GM19099 (cell line): ENCODE measurements around the gene DNMT3B.

Experiments used
- POLR2A ChIP-seq: IDR thresholded peaks from 3 replicates; pipeline ENCODE4 v1.6.1; 2011; ENCODE audit warnings: low read depth; ENCODE audit not compliant: insufficient read length; ENCODE audit errors: extremely low read depth

The DNMT3B gene

DNA sequence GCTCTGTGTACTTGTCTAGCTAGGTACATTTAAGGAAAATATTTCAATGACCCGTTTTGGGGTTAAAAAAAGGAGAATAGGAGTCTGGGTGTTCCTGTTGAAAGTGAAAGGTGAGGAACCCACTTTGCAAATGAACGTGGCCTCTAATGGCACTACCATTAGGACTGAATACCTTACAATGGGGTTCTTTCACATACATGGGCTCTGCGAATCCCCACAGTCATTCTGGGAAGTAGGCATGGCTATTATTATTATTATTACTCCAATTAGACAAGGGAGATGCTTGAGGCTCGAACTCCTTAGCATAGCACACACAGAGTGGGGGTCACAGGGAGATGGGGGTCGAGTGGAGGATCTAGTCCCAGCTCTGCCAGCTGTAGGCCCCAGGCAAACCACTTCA lies 6.0 kb upstream of the DNMT3B start:
- TF ChIP-seq POLR2A = no peak

GRCh38 chr20:32761417-32761830 lies 761 bp upstream of the DNMT3B start:
- TF ChIP-seq POLR2A = no peak

DNA sequence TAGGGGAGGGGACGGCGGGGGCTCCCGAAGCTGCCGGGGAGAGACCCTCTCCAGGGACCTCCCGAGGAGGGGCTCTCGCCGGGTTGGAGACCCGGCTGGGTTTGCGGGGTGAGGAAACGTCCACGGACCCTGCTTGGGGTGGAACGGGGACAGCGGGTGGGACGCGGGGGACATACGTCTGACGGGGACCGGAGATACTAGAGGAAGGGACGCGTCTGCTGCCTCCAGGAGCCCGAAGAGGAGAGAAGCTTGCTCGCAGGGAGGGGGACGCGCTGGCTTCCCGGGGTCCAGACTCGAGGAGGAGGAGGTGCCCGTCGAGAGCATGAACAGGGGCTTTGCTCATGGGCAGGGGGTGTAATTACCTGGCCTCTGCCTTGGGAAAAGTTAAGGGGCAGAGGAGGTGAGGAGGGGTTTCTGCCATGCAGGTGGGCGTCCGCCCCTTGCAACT lies 593 bp downstream of the DNMT3B start:
- no peak for TF ChIP-seq POLR2A

- no peak for TF ChIP-seq POLR2A
These were observed 1.2 kb downstream of the DNMT3B start for GRCh38 chr20:32763202-32764004.

- no peak for TF ChIP-seq POLR2A
These were observed 2.1 kb downstream of the DNMT3B start for GRCh38 chr20:32764005-32764960.

- no peak for TF ChIP-seq POLR2A
These were observed 5.4 kb downstream of the DNMT3B start for GRCh38 chr20:32767418-32768198.

GRCh38 chr20:32772046-32772445 lies 9.9 kb downstream of the DNMT3B start:
- no peak for TF ChIP-seq POLR2A

GRCh38 chr20:32773223-32773622 lies 11.0 kb downstream of the DNMT3B start:
- TF ChIP-seq POLR2A = no peak

DNA sequence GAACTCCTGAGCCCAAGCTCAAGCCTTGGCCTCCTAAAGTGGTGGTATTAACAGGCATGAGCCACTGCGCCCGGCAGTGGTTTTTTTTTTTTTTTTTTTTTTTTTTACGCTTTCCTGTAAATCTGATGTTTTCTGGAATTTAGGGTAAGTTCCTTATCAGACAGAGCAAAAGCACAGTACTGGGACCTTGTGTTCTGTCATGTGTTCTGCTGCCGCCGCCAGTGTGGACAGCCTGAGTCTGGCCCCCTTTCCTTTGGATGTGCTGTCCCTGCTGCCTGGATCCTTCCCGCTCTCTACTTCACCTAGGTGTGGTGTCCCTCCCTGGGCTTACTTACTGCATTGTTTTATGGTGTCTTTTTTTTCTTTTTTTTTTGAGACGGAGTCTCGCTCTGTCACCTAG lies 11.7 kb downstream of the DNMT3B start:
- no peak for TF ChIP-seq POLR2A

DNA sequence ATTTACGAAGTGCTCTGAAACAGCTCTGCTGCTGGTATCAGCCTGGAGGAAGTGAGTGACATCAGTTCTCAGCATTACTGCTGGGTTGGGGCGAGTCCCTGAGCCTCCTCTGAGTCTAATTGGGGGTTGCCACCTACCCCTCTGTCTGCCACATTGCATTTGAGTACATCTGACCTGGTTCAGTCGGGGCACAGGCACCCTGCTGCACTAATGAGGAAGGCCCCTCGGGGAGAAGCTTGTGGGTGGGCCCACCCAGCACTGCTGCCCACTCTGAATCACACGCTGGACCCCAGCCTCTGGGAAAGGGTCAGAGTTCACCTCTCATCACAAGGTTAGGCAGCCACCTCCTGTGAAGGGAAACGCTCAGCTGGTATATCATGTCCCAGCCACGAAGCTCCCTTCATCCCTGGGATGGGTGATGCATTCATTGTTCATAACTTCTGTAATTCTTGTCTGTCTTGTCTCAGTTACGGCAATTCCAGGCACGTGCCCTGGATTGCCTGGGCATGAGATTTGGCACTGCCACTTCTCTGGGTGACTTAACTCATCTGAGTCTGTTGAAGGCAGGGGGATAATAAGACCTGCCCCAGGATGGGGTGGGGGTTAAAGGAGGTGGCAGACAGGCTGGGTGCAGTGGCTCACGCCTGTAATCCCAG lies 13.3 kb downstream of the DNMT3B start:
- TF ChIP-seq POLR2A = no peak

DNA sequence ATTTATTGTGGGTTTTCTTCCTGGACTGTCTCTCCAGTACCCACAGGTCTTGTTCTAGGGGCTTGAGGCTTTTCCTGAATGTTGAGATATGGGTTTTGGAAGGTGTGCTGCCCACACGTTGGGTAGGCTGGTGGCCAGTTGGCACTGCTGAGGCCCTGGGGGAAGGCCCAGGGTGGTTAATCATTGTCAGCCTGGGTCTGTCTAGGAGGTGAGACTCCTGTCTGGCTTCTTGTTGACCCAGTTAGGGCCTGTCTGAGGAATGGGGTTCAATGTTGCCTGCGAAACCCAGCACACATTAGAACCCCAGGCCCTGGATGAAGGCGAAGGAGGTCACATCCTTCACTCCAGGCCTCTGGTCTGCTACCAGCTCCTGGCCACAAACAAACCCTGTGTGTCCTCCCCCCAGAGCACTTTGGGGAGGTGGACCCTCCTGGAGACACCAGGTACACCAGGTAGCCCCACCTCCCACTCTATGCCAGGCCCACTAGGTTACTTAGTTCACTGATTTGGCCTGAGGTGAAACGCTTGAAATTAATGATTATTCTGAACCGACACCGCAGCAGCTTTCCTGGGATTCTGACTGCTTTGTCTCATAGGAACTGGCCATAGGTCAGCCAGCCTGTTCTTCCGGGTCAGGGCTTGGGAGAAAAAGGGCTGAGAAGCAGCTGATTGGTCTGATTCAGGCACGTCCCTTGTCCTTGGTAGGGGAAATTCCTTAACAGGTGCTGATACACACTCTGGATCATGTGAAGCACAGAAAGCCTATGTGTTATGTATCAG lies 15.2 kb downstream of the DNMT3B start:
- no peak for TF ChIP-seq POLR2A

DNA sequence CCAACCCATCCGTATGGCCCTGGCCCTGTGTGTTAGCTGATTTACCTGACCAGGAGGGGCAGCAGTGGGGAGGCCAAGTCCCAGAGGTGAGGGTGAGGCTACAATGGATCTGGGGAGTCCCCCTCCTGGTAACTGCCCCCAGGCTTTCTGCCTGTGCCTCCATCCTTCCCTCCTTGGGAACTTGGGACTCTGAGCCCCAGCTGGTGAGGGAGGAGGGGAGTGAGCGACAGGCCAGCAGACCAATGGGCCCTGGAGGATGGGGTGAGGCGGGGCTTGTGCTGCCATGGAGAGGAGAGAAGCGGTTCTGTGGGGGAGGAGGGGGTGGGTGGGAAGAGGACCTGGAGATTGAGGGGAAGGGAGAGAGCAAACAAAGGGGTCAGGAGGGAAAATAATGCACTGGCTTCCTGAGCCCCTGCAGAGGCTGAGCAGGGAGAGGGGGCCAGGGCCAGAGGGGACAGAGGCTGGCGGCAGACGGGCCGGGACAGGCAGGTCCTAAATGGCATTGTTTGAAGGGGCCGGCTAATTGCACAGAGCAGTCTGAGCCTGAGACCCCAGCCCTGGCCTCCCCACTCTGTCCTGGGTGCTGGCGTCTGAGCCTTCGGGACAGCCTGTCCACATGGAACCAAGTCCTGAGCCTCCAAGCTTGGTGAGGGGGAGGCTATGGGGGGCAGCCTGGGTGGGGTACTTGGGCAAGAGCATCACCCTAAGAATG lies 17.5 kb downstream of the DNMT3B start:
- TF ChIP-seq POLR2A = no peak

GRCh38 chr20:32780278-32780677 lies 18.1 kb downstream of the DNMT3B start:
- no peak for TF ChIP-seq POLR2A
